HG03025 (cell line): Measurements from ENCODE around the gene WDR5.

Experiments used
- ATAC-seq: cut with Tn5 transposase; IDR thresholded peaks from one replicate; pipeline ENCODE4 v1.9.1; 2021; ENCODE audit warnings: mild to moderate bottlenecking, moderate library complexity; ENCODE audit not compliant: unreplicated experiment, low FRiP score

The WDR5 gene

DNA sequence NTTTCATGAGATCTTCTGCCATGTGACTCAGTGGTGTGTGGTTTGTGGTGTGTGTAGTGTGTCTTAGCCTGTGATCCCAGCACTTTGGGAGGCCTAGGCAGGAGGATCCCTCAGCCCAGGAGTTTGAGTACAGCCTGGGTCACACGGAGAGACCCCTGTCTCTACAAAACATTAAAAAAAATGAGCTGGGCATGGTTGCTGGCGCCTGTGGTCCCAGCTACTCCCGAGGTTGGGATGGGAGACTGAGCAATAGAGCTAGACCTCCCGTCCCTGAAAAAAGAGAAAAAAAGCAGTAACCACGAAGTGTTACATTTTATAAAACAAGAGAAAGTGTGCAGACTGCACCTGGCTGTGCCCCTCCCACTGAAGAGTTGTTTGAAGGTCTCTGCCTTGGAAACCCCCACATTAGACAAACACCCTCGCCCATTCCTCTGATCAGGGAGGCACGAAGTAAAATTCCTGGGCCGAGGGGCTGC lies 49.7 kb downstream of the WDR5 start:
- no peak for ATAC-seq

DNA sequence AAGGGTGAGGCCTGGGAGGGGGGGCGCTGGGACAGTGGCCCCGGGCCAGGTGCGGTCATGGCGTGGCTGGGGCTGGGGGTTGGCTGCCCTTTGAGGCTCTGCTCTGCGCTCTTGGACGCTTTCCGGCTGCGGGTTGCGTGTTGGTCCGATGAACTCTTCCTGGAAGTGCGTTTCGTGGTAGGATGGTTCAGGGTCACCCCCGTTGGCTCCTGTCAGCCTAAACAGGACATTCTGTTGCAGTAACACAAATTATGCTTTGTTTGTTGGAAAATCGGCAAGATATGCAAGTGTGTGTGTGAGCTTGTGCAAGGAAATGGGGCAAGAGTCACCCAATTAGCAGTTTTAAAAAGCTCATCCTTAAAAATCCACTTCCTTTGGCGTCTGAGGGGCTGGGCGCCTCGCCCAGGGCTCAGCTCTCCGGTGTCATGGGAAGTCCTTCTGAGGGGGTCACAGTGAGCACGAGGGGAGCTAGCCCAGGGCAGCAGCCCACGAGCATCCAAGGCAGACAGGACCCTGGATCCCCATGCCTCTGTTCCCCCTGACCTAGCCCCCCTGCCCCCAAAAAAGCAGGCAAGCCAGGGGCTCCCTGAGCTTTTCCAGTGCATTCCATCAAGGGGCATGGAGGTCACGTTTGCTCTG lies 50.7 kb downstream of the WDR5 start:
- no peak for ATAC-seq

DNA sequence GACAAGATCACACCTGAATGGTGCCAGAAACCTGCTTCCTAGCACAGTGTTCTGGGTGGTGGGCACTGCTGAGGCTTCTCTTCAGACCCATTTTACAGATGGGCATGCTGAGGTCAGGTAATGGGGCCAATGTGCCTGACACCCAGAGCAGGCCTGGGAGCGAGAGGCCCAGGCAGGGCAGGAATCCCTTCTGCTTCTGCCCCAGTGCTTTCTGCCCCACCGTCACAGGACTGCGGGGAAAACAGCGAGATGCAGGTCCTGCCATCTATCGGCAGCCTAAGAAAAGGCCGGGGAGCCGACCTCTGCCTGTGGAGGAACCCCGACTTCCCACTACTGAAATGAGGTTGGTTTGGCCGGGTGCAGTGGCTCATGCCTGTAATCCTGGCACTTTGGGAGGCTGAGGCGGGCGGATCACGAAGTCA lies 51.2 kb downstream of the WDR5 start:
- ATAC-seq, result no peak

DNA sequence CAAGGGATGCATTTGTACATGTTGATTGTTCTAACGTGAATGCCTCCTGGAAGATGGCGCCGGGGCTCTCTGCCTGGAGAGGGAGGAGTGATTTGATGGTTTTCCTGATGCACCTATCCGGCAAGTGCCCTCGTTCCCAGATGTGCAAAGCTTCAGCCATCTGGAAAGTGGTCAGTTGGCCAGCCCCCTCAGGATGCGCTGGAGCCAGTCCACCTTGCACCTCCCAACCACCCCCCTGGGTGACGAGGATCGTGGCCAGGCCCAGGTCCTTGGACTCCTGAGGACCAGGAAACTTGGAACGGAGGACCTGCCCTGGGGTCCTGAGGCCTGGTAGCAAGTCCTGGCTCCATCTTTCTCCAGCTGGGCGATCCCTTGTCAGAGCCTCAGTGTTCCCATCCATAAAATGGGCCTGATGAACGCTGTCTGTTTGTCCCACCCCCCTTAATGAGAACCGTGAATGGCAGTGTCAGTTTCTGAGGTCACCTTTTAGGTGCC lies 52.1 kb downstream of the WDR5 start:
- no peak for ATAC-seq

DNA sequence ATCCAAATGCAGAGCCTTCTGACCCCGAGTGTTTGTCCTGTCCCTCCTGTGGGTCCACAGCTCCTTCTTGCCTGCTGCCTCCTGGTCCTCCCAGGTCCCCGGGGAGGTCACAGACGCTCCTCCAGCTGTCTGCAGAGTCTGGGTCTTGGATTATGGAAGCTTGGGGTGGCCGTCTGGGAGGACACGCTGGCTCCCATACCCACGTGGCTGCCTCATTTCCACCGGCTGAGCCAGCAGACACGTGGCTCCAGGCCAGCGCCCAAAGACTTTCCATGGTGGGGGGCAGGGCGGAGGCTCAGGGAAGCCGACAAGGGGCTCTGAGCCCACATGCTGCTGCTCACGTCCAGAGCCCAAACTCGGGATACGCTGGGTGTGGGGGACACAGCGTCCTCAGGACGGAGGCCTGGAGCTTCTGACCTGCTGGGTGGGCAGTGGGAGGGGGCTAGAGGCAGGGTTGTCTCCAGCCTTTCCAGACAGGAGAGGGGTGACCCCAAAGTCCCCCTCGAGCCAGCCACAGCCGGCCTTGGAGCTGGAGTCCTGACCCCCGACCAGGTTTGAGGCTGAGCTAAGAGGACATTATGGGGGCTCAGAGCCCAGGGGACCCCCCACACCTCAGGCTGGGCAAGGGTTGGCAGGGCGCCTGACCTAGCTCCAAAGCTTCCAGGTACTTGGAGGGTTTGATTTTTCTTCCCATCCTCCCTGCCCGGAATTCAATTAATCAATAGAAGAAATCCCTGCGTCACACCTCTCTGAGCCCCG lies 52.7 kb downstream of the WDR5 start:
- ATAC-seq, result no peak

DNA sequence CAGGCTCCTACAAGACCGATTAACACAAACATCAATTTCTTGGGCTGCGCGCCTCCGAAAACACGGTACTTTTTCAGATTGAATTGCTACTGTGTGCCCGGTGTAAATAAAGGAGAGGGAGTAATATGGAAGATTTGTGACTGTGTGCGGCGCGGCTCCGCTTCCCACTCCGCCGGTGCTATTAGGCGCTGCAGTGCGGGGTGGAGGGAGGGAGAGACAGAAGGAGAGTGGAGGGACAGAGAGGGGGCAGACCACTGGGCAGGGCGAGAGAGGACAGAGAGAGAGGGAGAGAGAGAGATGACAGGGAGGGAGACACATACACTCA lies 53.2 kb downstream of the WDR5 start:
- ATAC-seq, result no peak

DNA sequence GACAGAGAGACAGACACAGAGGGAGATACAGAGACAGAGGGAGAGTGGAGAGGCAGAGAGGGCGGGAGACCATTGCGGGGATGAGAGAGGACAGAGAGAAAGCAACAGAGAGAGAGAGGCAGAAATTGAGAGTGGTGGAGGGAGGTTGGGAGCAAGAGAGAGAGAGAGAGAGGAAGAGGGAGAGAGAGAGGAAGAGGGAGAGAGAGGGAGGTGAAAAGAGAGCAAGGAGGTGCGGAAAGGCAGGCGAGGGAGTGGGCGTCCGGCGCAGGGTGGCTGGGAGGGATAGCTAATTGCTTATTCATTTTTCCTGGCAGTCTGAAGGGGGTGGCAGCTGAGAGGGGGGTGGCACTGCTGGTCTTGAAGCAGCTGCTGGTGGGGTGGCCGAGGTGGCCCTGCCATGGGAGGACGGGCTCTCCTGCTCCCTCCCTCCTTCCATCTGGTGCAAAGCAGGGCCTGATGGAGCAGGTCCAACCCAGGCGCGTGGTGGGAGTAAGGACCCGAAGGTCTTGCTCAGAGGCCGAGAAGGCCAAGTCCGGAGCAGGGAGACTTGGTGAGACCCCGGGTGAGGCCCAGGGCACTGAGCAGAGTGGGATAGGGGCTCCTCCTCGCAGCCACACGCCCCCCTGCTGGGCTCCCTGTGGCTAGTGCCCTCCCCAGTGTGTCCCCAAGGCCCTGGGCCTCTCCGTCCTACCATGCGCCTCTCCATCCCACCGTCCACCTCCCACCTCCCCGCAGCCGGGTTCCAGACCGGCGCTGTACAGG lies 53.8 kb downstream of the WDR5 start:
- ATAC-seq, result no peak

DNA sequence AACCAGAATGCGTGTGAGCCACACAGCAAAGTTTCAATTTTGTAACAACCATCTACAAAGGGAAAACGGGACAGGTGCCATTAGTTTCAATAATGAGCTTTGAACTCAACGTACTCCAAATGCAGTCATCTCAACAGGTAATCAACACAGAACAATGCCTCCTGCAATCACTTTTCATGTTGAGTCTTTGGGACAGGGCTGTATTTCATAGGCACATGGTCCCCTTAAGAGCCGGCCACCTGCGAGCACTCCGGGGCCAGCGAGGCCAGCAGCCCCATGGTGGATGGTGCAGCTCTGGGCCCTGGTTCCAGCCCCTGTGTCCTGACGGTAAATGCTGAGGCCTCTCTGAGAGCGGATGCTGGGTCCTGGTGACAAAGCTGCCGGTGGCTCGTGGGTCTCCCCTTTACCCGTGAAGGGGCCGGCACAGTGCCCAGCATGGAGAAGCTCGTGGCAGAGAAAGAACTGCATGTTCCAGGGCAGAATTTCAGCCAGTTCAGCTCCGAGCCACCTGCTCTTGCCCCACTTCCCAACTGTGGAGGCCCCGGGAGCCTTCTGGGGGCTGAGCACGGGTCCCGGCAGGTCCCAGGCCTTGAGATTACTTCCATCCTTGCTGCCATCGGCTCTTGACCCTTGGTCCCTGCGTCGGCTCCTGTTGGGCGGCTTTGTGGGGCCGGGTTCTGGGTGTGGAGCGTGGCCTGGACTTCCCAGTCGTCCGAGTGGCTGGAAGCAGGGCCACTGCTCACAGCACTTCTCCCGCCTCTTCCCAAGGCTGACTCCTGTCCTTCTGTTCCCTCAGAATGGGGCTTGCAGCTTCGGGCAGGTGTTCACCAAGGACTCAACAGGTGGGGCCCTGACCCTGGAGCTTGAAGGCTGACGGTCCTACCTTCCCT lies 54.6 kb downstream of the WDR5 start:
- ATAC-seq, result no peak

DNA sequence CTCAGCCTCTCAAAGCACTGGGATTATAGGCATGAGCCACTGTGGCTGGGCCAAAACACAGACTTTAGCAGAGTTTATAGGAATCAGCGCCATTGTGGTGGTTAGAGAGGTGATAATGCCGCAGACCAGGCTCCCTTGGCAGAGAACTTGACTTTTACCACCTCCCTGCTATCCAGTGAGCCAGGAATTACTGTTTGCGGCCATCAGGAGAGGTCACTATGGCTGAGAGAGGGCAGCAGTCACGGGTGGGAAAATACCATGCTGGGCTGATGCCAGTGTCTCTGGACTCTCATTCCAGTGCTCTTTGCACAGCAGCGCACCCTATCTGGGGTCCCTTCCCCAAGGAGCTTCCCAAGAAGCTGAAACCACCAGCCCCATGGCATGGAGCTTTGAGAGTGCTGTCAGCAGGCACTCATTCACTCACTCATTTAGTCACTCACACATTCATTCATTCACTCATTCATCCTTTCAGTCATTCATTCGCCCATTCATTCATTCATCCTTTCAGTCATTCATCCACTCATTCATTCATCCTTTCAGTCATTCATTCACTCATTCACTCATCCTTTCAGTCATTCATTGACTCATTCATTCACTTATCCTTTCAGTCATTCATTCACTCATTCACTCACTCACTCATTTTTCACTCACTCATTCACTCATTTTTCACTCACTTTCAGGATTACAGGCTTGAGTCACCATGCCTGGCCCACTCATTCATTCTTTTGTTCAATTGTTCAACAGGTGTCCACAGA lies 55.8 kb downstream of the WDR5 start:
- ATAC-seq, result no peak

DNA sequence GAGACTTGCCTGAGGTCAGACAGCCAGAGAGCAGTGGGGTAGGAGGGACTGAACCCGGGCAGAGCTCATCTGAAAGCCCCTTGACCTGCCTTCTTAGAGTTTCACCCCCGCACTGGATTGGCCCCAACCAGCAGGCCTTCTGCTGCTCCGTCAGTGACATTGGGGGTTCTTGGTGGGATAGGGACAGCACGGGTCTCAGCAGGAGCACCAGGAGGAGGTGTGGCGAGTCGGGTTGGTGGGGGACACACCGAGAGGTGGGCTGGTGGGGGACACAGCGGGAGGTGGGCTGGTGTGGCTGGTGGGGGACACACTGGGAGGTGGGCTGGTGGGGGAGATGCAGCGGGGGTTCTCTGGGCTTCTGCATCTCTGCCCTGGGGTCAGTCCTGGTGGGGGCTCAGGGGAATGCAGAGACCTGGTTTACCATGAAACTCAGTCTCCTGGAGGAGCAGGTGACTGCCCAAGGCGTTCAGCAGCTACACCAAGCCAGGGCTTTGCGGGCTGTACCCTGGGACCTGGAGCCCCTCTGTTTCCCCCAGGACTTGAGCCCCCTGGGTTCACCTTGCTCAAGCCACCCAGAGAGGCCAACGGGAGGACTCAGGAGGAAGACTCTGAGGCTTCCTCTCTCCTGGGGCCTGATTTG lies 56.5 kb downstream of the WDR5 start:
- ATAC-seq, result no peak

DNA sequence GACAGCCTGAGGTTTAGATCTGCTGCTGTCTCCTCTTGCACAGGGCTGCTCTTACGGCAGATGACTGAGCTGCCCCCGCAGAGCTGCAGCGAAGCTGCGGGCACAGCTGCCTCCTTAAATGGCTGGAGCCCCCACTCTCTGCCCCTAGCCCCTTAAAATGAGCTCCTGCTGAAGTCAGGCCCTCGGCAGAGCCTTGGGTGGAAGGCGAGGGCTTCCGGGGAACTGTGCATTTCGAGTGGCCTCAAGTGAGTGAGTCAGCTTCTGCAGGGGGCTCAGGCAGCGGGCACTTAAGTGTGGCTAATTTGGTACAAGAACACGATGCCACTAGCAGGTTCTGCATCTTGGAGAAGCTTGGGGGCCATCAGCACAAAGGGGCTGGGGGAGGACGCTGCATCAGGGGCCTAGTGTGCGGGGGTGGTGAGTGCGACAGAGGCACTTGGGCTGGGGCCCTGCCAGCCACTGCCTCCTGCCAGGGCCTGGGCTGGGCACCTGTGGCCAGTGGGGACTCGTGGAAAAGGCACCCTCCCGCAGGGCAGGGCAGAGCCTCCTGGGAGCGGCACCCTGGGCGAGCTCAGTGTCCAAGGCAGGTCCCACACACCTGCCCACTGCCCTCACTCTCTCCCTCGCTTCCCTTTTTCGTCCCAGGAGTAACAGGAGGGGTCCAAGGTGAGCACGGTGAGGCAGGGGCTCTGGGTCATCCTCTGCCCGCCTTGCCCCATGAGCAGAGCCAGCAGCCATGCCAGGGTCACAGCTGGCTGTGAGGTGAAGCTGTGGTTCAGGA lies 57.3 kb downstream of the WDR5 start:
- no peak for ATAC-seq

DNA sequence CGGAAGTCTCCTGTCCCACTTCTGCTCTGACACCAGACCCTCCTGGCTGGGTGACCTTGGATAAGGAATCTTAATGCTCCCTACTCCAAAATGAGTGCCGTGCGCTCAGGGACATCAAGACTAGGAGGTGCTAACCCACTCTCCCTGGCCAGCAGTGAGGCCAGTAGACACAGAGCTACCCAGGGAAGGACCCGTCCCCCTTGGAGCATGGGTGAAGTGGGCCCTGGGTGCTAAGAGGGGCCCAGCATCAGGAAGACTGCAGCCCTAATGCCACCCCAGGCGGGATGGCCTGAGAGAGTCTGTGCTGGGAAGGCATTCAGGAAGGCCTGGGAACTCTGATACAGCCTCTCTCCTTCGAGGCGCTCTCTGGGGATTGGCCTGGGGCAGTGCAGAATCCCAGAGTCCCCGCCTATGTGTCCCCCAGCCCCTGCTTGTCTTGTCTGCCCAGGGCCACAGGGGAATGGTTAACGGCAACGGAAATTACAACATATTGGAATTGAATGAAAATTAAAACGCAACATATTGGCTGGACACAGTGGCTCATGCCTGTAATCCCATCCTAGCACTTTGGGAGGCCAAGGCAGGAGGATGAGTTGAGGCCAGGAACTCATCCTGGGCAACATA lies 58.1 kb downstream of the WDR5 start:
- ATAC-seq, result no peak

DNA sequence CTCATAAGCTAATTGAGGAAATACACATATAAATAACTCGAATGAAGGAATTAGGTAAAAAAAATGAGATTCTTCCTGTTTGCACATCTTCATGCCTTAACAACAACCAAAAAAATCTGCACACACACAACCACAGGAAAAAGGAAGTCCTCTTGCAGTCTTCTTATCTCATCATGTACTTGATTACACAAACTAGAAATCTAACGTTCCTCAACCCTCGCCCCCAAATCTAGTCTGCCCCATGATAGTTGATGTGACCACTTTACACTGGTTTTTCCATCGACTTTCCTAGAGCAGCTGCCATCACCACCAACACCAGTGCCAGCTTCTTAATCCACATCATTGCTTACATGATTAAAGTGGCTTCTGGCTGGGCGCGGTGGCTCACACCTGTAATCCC lies 59.7 kb downstream of the WDR5 start:
- ATAC-seq, result no peak

DNA sequence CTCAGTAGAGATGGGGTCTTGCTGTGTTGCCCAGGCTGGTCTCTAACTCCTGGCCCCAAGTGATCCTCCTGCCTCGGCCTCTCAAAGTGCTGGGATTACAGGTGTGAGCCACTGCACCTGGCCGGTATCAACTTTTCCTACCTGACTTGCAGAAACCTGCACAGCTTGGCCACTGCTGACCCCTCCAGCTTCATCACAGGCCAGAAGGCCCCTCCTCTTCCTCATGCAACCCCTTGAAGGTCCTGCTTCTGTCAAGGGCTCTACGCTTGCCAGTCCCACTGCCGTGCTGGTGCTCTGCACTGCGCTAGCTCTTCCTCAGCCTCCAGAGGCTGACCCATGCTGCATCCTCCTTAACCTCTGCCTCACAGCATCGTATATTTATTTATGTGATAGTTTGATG lies 61.0 kb downstream of the WDR5 start:
- ATAC-seq, result no peak

DNA sequence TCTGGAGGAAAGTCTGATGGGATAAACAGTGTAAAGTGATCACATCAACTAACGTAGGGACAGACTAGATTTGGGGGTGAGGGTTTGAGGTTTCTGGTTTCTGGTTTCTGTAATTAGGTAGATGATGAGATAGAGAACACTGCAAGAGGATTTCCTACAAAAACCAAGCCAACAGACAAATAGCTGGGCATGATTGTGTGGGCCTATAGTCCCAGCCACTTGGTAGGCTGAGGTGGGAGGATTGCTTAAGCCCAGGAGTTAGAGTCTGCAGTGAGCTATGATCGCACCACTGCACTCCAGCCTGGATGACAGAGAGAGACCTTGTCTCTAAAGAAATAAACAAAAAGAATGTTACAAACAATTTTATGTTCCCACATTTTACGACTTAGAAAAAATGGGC lies 62.9 kb downstream of the WDR5 start:
- ATAC-seq, result no peak

DNA sequence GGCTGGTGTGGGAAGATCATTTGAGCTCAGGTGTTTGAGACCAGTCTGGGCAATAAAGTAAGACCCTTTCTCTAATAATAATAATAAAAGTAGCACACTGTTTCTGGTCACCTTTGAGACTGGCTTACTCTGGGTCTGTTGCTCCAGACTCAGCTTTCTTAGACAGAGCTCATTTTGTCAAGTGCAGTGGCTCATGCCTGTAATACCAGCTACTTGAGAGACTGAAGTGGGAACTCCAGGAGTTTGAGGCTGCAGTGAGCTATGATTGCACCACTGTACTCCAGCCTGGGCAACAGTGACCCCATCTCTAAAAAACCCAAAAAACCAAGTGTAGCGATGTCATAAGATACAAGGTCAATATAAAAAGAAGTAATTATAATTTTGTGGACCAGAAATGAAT lies 64.8 kb downstream of the WDR5 start:
- ATAC-seq, result no peak

DNA sequence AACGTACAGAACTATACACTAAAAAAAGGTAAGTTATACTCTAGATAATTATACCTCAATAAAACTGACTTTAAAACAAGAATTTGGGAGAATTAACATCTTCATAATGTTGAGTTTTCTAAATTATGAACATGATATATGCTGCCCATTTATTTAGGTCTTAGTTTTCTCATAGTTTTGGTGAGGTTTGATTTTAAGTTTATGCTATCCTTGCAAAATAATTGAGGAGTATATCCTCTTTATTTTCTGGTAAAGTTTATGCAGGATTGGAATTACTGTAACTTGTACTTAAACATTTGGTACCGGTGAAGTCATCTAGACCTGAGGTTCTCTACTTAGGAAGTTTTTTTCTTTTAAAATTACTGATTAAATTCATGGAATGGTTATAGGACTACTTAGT lies 67.3 kb downstream of the WDR5 start:
- no peak for ATAC-seq

DNA sequence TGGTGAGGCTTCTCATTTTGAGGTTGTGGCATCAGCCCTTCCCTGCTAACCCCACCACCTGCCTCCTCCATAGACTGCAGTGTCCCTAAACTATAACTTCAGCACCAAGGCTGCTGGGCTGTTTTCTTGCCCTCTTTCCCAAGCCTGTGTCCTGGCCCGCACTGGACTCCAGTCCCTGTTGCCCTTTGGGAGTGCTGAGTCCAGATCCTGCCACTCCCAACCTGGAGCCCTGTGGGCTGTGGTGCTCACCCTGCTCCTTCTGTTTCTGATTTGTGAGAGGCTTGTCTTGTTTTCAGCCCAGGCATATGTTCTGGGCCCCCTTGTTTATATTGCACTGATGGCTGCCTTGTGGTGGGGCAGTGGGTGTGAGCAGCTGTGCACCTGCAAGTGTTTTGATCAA lies 68.2 kb downstream of the WDR5 start:
- no peak for ATAC-seq
